CD4-positive, alpha-beta T cell treated with Interleukin-4 for 1 hour (primary cell): Measurements from ENCODE around the gene TMEFF1.
A peak's percentile ranks its signal among the peaks of the same experiment; 100 is the strongest.
"Not testable (repeated sequence)": the region's sequence is repeated elsewhere in the genome, so short reads cannot be mapped to it uniquely, and the experiment has no call there.

ENCODE experiments used
- DNase-seq, 2 donors: peaks; one replicate each; pipeline ENCODE4 v3.0.0-alpha.2; 2020 to 2022

Gene TMEFF1

GRCh38 chr9:100498592-100498991, 25.6 kb downstream of the TMEFF1 start:
- DNase-seq = no peak

DNA sequence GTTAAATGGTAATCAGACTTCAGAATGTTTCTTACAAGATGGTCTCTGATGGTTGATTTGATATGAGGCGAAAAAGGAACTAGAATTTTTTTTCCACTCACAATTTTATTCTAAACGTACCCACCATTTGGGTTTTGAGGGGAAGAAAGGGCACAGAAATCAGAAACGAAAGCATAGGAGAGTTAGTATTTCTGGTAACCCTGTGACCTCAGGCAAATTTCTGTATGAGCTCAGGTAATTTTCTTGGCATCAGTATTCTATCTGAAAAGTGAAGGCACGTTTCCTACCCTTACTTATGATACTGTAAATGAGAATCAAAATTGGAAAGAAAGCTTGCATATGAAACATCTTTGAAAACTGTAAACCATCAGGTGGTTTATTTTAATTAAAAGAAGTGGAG, 26.5 kb downstream of the TMEFF1 start:
- no peak for DNase-seq

DNA sequence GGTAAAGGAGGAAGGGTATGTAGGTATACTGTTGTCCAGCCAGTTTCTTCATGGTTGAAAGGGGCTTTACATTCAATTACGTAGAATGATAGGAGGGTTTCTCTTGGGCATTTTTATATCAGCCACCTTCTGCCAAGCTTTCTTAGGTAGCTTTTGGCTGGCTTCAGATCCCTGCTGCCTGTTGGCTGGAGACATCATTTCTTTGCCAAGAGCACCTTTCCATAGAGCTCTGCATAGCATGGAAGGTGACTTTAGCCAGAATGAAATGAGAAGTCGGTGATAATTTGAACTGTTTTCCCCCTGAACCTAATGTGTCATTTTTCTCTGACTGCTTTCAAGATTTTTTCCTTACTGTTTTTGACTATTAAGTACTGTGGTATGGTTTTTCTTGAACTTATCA, 26.9 kb downstream of the TMEFF1 start:
- no peak for DNase-seq

DNA sequence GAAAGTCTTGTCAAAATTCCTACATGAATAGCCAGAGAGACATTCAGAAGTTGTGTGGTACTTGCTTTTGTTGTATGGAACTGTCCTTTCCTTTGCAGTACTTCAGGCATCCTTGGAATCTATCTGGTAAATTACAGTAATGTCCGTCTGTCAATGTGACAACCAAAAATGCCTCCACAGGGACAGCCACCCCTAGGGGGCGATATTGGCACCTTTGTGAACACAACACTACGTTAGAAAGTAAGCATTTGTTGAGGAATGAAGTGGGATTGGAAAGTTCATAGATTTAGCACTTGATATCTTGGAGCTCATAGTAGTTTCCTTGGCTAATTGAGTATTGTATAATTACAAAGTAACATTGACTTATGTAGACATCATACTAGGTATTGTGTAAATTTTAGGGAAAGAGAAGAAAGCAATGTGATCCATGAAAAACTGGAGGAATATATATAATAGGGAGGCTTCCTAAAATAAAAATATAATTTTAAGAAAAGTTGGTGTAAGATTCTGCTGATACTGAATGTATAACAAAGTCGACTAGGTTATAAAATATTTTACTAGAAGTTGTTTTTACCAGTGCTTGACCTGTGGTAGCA, 32.7 kb downstream of the TMEFF1 start:
- DNase-seq = peak; percentile 21 to 40

- DNase-seq = not testable (repeated sequence)
Measured at GRCh38 chr9:100507350-100507749, 34.4 kb downstream of the TMEFF1 start.

GRCh38 chr9:100511205-100511604, 38.3 kb downstream of the TMEFF1 start:
- no peak for DNase-seq

DNA sequence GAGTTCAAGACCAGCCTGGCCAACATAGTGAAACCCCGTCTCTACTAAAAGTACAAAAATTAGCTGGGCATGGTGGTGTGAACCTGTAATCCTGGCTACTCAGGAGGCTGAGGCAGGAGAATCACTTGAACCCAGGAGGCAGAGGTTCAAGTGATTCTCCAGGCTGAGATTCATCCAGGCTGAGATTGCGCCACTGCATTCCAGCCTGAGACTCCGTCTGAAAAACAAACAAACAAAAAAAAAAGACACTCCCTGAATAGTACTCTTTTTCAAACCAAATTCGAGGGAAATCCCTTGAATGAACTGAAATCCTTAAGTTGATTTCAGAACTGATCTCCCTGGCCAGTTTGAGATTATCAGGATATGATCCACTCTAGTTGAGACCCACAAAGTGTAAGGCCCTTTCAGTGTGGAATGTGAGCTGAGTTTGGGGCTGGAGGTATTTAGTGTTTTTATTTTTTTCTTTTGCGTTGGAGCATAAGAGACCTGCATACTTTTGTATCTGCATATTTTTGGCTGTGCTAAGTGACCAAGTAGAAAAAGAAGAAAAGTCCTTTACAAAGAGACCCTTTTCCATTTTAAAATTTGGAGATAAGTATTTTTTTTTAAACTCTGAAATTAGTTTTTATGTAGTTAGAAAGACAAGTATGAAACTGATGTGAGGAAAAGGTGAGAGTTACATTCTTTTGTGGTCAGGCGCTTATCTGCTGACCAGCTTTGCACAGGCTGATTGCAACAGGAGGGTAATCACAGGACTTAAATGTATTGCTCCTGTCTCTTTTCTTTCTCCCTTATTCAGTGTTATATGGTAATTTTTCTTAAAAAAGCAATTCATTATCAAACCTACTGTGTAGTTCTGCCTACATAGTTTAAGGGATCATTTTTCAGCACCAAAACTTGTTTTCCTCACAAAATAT, 42.9 kb downstream of the TMEFF1 start:
- DNase-seq = no peak

GRCh38 chr9:100521282-100521681, 48.3 kb downstream of the TMEFF1 start:
- DNase-seq = no peak

GRCh38 chr9:100525563-100525962, 52.6 kb downstream of the TMEFF1 start:
- no peak for DNase-seq

DNA sequence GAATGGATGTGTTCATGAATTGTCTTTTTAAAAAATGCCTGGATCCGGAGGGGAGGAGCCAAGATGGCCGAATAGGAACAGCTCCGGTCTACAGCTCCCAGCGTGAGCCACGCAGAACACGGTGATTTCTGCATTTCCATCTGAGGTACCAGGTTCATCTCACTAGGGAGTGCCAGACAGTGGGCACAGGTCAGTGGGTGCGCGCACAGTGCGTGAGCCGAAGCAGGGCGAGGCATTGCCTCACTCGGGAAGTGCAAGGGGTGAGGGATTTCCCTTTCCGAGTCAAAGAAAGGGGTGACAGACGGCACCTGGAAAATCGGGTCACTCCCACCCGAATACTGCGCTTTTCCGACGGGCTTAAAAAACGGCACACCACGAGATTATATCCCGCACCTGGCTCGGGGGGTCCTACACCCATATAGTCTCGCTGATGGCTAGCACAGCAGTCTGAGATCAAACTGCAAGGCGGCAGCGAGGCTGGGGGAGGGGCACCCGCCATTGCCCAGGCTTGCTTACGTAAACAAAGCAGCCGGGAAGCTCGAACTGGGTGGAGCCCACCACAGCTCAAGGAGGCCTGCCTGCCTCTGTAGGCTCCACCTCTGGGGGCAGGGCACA, 54.3 kb downstream of the TMEFF1 start:
- DNase-seq = not testable (repeated sequence)

GRCh38 chr9:100534401-100534800, 61.5 kb downstream of the TMEFF1 start:
- DNase-seq = no peak

DNA sequence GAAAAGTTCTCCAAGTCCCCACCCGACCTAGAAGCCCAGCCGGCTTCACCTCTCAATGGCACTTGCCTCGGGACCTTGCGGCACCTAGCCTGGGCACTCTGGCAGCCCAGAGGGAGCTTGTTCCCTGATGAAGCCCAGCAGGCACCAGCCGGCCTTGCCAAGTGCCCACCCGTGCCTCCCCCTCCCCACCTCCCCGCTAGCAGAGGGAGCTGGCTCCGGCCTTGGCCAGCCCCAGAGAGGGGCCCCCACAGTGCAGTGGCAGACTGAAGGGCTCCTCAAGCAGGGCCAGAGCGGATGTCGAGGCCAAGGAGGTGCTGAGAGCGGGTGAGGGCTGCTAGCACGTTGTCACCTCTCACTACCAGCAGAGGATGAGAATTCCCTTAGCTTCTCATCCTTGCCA, 67.4 kb downstream of the TMEFF1 start:
- no peak for DNase-seq

DNA sequence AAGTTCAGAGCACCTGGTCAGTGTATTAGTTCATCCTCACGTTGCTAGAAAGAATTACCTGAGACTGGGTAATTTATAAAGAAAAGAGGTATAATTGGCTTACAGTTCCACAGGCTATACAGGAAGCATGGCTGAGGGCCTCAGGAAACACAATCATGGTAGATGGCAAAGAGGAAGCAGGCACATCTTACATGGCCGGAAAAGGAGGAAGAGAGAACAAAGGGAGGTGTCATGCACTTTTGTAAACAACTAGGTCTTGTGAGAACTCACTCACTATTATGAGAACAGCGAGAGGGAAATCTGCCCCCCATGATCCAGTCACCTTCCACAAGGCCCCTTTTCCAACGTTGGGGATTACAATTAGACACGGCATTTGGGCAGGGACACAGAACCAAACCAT, 76.1 kb downstream of the TMEFF1 start:
- no peak for DNase-seq

GRCh38 chr9:100554935-100555401, 82.0 kb downstream of the TMEFF1 start:
- DNase-seq = no peak

DNA sequence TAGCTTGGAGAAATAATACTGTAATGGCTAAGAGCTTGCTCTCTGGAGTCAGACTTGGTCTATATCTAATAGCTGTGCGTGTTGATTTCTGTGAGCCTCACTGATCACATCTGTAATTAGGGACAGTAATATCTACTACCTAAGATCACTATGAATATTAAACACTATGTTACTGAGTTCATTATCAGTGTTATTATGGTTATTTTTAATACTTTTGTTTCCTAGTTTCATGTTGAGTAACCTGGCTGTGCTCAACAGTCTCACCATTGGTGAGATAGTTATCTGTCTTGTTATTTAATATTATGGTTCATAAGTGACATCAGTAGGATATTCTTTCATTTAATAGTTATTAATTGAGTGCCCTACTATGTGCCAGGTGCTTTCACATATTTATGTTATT, 82.5 kb downstream of the TMEFF1 start:
- DNase-seq = no peak

DNA sequence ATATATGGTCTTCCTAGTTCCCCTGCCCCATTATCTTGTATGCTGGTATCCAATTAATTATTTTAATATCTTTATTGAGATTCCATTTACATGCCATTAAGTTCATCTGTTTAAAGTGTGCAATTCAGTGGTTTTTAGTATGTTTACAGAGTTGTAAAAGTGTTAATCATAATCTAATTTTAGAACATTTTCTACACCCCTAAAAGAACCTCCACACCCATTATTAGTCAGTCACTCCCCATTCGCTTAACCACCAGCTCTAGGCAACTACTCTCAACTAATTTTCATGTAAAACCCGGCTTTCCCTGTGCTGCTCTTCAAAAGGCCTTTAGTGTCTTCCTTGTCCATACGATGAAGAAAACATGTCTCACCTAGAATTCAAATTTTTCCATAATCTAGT, 84.1 kb downstream of the TMEFF1 start:
- DNase-seq = no peak

GRCh38 chr9:100561256-100561655, 88.3 kb downstream of the TMEFF1 start:
- no peak for DNase-seq

DNA sequence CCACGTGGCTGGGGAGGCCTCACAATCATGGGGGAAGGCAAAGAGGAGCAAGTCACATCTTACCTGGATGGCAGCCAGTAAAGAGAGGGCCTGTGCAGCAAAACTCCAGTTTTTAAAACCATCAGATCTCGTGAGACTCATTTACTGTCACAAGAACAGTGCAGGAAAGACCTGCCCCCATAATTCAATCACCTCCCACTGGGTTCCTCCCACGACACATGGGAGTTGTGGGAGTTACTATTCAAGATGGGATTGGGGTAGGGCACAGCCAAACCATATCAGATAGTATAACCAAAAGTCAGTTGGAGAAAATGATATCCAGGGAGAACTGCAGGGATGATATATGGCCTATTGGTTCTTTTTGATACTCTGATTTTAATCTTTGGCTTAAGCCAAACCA, 94.9 kb downstream of the TMEFF1 start:
- no peak for DNase-seq

DNA sequence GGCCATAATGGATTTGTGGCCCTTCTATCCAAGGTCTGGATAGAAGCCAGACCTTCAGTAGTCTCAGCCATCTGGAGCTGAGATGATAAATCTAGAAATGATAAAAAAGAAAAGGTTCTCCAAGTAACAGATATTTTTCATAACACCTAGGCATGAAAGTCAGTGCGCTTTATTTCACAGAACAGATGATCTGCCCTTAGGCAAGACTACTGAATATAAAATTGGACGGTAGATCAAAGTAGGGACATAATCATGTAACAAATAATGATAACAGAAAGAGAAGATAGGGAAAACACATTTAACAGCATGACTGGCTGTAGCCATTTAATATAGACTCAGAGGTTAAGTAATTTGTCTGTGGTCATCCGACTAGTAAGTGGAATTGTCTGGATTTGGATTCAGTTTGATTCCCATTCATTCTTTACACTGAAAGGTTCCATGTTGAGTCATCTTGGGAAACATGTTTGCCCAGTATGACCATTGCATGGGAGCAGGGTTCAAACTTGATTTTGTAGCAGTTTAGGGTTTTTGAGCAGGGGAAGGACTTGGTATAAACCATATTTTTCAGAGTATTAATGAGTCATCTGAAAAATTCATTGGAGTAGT, 100.8 kb downstream of the TMEFF1 start:
- DNase-seq = no peak

GRCh38 chr9:100575006-100575405, 102.1 kb downstream of the TMEFF1 start:
- DNase-seq = no peak

GRCh38 chr9:100575765-100576386, 102.9 kb downstream of the TMEFF1 start:
- DNase-seq = no peak

DNA sequence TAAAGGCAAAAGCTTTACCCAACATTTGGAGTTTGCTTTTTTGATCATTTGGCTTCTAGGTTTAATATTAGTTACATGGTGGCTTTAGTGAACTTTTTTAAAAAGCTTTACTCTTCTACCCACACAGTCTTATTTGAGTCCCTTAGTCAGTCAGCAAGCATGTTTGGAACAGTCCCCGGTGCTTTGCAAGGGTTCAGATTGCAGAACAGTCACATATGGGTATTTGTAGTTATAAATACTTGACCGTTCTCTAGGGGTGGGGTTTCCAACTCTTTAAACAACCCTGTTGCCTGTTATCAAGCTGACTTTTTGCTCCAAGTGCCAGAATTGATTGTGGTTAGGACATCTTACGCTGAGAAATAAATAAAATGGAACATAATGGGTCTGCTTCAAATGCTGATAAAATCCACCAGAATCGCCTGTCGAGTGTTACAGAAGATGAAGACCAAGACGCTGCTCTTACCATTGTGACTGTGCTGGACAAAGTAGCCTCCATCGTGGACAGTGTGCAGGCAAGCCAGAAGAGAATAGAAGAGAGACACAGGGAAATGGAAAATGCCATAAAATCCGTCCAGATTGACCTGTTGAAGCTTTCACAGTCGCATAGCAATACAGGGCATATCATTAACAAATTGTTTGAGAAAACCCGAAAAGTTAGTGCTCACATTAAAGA, 105.0 kb downstream of the TMEFF1 start, which contains the start of gene CAVIN4:
CAVIN4 (plus strand) TSS at position 304 of the 673 bp plus-strand sequence; CDS start at position 369, 65 bp downstream.
- DNase-seq = no peak
